NCI-H2081 treated with DMSO at 0.1 percent for 48 hours (cell line): ENCODE data around the gene PRRC2A.

Experiments
- DNase-seq: peaks from one replicate; lab custom pipeline; 2025; lab: John Stamatoyannopoulos, UW

Gene PRRC2A

GRCh38 chr6:31666337-31666965 lies 45.9 kb downstream of the PRRC2A start:
- no peak for DNase-seq

- no peak for DNase-seq
Measured at GRCh38 chr6:31669676-31670075, 49.2 kb downstream of the PRRC2A start, which contains the start of gene LY6G5B. Gene LY6G5B, plus strand, starts transcription at chr6:31669976. Its CDS starts 975 bp downstream, at chr6:31670951.

GRCh38 chr6:31676322-31676903 lies 55.9 kb downstream of the PRRC2A start:
- DNase-seq = no peak

GRCh38 chr6:31676904-31677303 lies 56.4 kb downstream of the PRRC2A start:
- no peak for DNase-seq

- DNase-seq = no peak
Measured at GRCh38 chr6:31677955-31678354, 57.4 kb downstream of the PRRC2A start.

- peak; percentile 69 for DNase-seq
Measured at GRCh38 chr6:31680226-31681134, 60.0 kb downstream of the PRRC2A start, which contains the start of gene LY6G5C. Gene LY6G5C, minus strand, starts transcription at chr6:31681067. Its CDS starts 694 bp downstream, at chr6:31680373.

GRCh38 chr6:31681135-31681671 lies 60.7 kb downstream of the PRRC2A start:
- no peak for DNase-seq

GRCh38 chr6:31683591-31683990 lies 63.1 kb downstream of the PRRC2A start:
- no peak for DNase-seq

GRCh38 chr6:31686483-31686882 lies 66.0 kb downstream of the PRRC2A start:
- no peak for DNase-seq

- DNase-seq = no peak
Measured at GRCh38 chr6:31687321-31687720, 66.8 kb downstream of the PRRC2A start.
